H9 (cell line): Measurements from ENCODE around the gene ABCB11. TPM values are rescaled to one million over a fixed set of nuclear protein-coding genes. Genes with fewer than 3 reads are reported as not detected.

Source experiments
- DNase-seq: peaks from one replicate; pipeline ENCODE4 v3.0.0-alpha.2; 2017
- H2AFZ ChIP-seq: one replicate; pipeline ENCODE4 v1.6.1; 2013; ENCODE audit warnings: mild to moderate bottlenecking, low read length, control low read depth, moderate library complexity
- H2AK5ac ChIP-seq: 2 replicates; pipeline ENCODE4 v1.6.1; 2013; ENCODE audit warnings: low read length, control low read depth, mixed read lengths; ENCODE audit not compliant: insufficient read length
- H2BK120ac ChIP-seq: one replicate; pipeline ENCODE4 v1.6.1; 2013; ENCODE audit warnings: low read depth, mild to moderate bottlenecking, low read length, control low read depth, inconsistent platforms; ENCODE audit not compliant: poor library complexity, severe bottlenecking
- H2BK12ac ChIP-seq: 2 replicates; pipeline ENCODE4 v1.6.1; 2013; ENCODE audit warnings: low read length, control low read depth, mixed read lengths, low read depth; ENCODE audit not compliant: insufficient read length
- H2BK15ac ChIP-seq: 2 replicates; pipeline ENCODE4 v1.6.1; 2013; ENCODE audit warnings: low read depth, low read length, control low read depth
- H2BK20ac ChIP-seq: one replicate; pipeline ENCODE4 v1.6.1; 2013; ENCODE audit warnings: low read depth, mild to moderate bottlenecking, low read length, control low read depth, inconsistent platforms; ENCODE audit not compliant: poor library complexity, severe bottlenecking
- H2BK5ac ChIP-seq: 2 replicates; pipeline ENCODE4 v1.6.1; 2013; ENCODE audit warnings: low read length, control low read depth, mixed read lengths; ENCODE audit not compliant: insufficient read length
- H3K14ac ChIP-seq: 2 replicates; pipeline ENCODE4 v1.6.1; 2013; ENCODE audit warnings: low read length, control low read depth; ENCODE audit not compliant: insufficient read depth
- H3K18ac ChIP-seq: 2 replicates; pipeline ENCODE4 v1.6.1; 2013; ENCODE audit warnings: low read depth, mild to moderate bottlenecking, mixed read lengths, low read length, control low read depth; ENCODE audit not compliant: insufficient read length
- H3K23ac ChIP-seq: 2 replicates; pipeline ENCODE4 v1.6.1; 2013; ENCODE audit warnings: low read length, control low read depth, mixed read lengths, low read depth; ENCODE audit not compliant: insufficient read length
- H3K23me2 ChIP-seq: 2 replicates; pipeline ENCODE4 v1.6.1; 2013; ENCODE audit warnings: low read depth, mild to moderate bottlenecking, mixed read lengths, low read length, control low read depth; ENCODE audit not compliant: insufficient read length, poor library complexity, severe bottlenecking
- H3K27ac ChIP-seq: 2 replicates; pipeline ENCODE4 v1.5.1; 2013; ENCODE audit warnings: low read length, control low read depth, mixed read lengths, low read depth; ENCODE audit not compliant: insufficient read length
- H3K27me3 ChIP-seq: 2 replicates; pipeline ENCODE4 v1.6.1; 2013; ENCODE audit warnings: low read length, control low read depth, inconsistent platforms; ENCODE audit not compliant: insufficient read depth
- H3K4ac ChIP-seq: 2 replicates; pipeline ENCODE4 v1.6.1; 2013; ENCODE audit warnings: low read depth, mild to moderate bottlenecking, control low read depth, inconsistent platforms, low read length, moderate library complexity
- H3K4me1 ChIP-seq: 2 replicates; pipeline ENCODE4 v1.6.1; 2013; ENCODE audit warnings: low read length, control low read depth, inconsistent platforms; ENCODE audit not compliant: insufficient read depth
- H3K4me2 ChIP-seq: 2 replicates; pipeline ENCODE4 v1.6.1; 2013; ENCODE audit warnings: low read length, control low read depth, mixed read lengths; ENCODE audit not compliant: insufficient read length, insufficient read depth
- H3K56ac ChIP-seq: 2 replicates; pipeline ENCODE4 v1.6.1; 2013; ENCODE audit warnings: low read depth, mild to moderate bottlenecking, mixed read lengths, low read length, control low read depth; ENCODE audit not compliant: insufficient read length
- H3K79me1 ChIP-seq: 2 replicates; pipeline ENCODE4 v1.6.1; 2013; ENCODE audit warnings: low read depth, mild to moderate bottlenecking, moderate library complexity, low read length, control low read depth, inconsistent platforms; ENCODE audit not compliant: insufficient read depth, poor library complexity, severe bottlenecking
- H3K79me2 ChIP-seq: 2 replicates; pipeline ENCODE4 v1.6.1; 2013; ENCODE audit warnings: low read length, control low read depth, inconsistent platforms; ENCODE audit not compliant: insufficient read depth
- H3K9ac ChIP-seq: 2 replicates; pipeline ENCODE4 v1.6.1; 2013; ENCODE audit warnings: low read length, control low read depth, mixed read lengths; ENCODE audit not compliant: insufficient read length; ENCODE audit errors: extremely low read depth
- H3K9me3 ChIP-seq: one replicate; pipeline ENCODE4 v1.6.1; 2013; ENCODE audit warnings: low read depth, low read length, inconsistent platforms; ENCODE audit not compliant: control insufficient read depth
- H3T11ph ChIP-seq: one replicate; pipeline ENCODE4 v1.6.1; 2013; ENCODE audit warnings: mild to moderate bottlenecking, low read length, control low read depth, inconsistent platforms
- H4K20me1 ChIP-seq: one replicate; pipeline ENCODE4 v1.6.1; 2013; ENCODE audit not compliant: control insufficient read depth, insufficient read length, insufficient read depth
- H4K5ac ChIP-seq: 2 replicates; pipeline ENCODE4 v1.6.1; 2013; ENCODE audit warnings: low read depth, mild to moderate bottlenecking, mixed read lengths, low read length, control low read depth; ENCODE audit not compliant: insufficient read length
- H4K8ac ChIP-seq: replicated peaks from 2 replicates; pipeline ENCODE4 v1.6.1; 2013; ENCODE audit warnings: low read length, control low read depth, mixed read lengths, low read depth; ENCODE audit not compliant: insufficient read length
- H4K91ac ChIP-seq: 2 replicates; pipeline ENCODE4 v1.6.1; 2013; ENCODE audit warnings: low read depth, mild to moderate bottlenecking, moderate library complexity, mixed read lengths, low read length, control low read depth; ENCODE audit not compliant: insufficient read length
- H3K27ac Mint-ChIP-seq, 3 experiments: 2 replicates in 2 of 3; 3 replicates in 1 of 3; pipeline ENCODE4 v1.8.0; 2020 to 2021; ENCODE audit warnings: mixed read lengths in 3 of 3, mild to moderate bottlenecking in 1 of 3, moderate library complexity in 1 of 3
- H3K27me3 Mint-ChIP-seq: 2 replicates; pipeline ENCODE4 v1.8.0; 2021; ENCODE audit warnings: low read depth, mild to moderate bottlenecking, moderate library complexity, mixed read lengths
- H3K36me3 Mint-ChIP-seq, 3 experiments: 2 replicates in 2 of 3; 3 replicates in 1 of 3; pipeline ENCODE4 v1.8.0; 2020 to 2021; ENCODE audit warnings: low read depth in 3 of 3, mixed read lengths in 3 of 3; ENCODE audit not compliant: insufficient read depth in 1 of 3
- H3K4me1 Mint-ChIP-seq, 2 experiments: 2 replicates each; pipeline ENCODE4 v1.8.0; 2020; ENCODE audit warnings: mixed read lengths in 2 of 2
- H3K4me3 Mint-ChIP-seq, 2 experiments: 2 replicates in 1 of 2; 3 replicates in 1 of 2; pipeline ENCODE4 v1.8.0; 2020 to 2021; ENCODE audit warnings: mild to moderate bottlenecking in 2 of 2, mixed read lengths in 2 of 2, moderate library complexity in 1 of 2
- H3K9me3 Mint-ChIP-seq, 2 experiments: 2 replicates in 1 of 2; 3 replicates in 1 of 2; pipeline ENCODE4 v1.8.0; 2020; ENCODE audit warnings: mild to moderate bottlenecking in 2 of 2, mixed read lengths in 2 of 2, moderate library complexity in 1 of 2
- CTCF ChIP-seq: fragments of 200-600 bp; sonication (generic); conservative IDR thresholded peaks from 3 replicates; pipeline ENCODE4 v1.8.0; 2021; ENCODE audit warnings: antibody characterized with exemption, mild to moderate bottlenecking
- WGBS: extraction: QIAGEN DNeasy Blood & Tissue Kit; methylation state at CpG from one replicate; pipeline ENCODE4 v1.1.7; 2013; ENCODE audit warnings: missing lambda C conversion rate, low lambda C conversion rate, mixed read lengths; ENCODE audit not compliant: insufficient read length; ENCODE audit errors: extremely low coverage; 5-methylcytosine and 5-hydroxymethylcytosine counted together
- total RNA-seq: library from RNA; stranded (reverse); gene quantifications from 2 replicates; pipeline ENCODE4 v1.2.1, GENCODE V29; 2021

ABCB11 gene
- total RNA-seq, 1 experiment from 2014 or later = not detected

- 100% methylated on average over 1 of the region's 4 CpGs for WGBS
- Histone ChIP-seq H3K4ac (no peak overlapping the region), H3K9ac (no peak overlapping the region), H2AK5ac (no peak overlapping the region), H3K56ac (no peak overlapping the region), H3K4me1 (peaks cover 2% of the 10 kb centered on the region), H2BK120ac (no peak overlapping the region), H2BK15ac (no peak overlapping the region), H3K18ac (no peak overlapping the region), H3K9me3 (no peaks in the 10 kb centered on the region), H2BK12ac (no peak overlapping the region), H3K27me3 (no peaks in the 10 kb centered on the region), H3K23me2 (no peaks in the 10 kb centered on the region), H3K27ac (no peak overlapping the region), H4K5ac (no peak overlapping the region), H4K91ac (no peak overlapping the region), H3K4me2 (no peak overlapping the region), H2BK20ac (no peak overlapping the region), H4K20me1 (no peaks in the 10 kb centered on the region), H4K8ac (no peak overlapping the region), H2AFZ (no peak overlapping the region), H3K79me2 (no peaks in the 10 kb centered on the region), H2BK5ac (no peak overlapping the region), H3T11ph (no peak overlapping the region), H3K23ac (no peak overlapping the region), H3K79me1 (no peaks in the 10 kb centered on the region), H3K14ac (no peak overlapping the region)
- Mint-ChIP-seq H3K36me3 (no peaks in the 10 kb centered on the region), H3K9me3 (no peaks in the 10 kb centered on the region), H3K4me3 (no peak overlapping the region), H3K27me3 (no peaks in the 10 kb centered on the region; the same call in 1 of the 2 replicates), H3K4me1 (peaks cover 5% of the 10 kb centered on the region in 2 experiments; a peak in 3 of 4 replicates), H3K27ac (no peak overlapping the region)
- no peak for TF ChIP-seq CTCF
- DNase-seq = no peak
Observed at GRCh38 chr2:169015943-169016342, 15.2 kb downstream of the ABCB11 start.
